H9 (cell line): ENCODE data around the gene ANK2. TPM values are rescaled to one million over a fixed set of nuclear protein-coding genes. Genes with fewer than 3 reads are reported as not detected.

Source experiments
- DNase-seq: peaks from one replicate; pipeline ENCODE4 v3.0.0-alpha.2; 2017
- H2AFZ ChIP-seq: one replicate; pipeline ENCODE4 v1.6.1; 2013; ENCODE audit warnings: mild to moderate bottlenecking, low read length, control low read depth, moderate library complexity
- H2AK5ac ChIP-seq: 2 replicates; pipeline ENCODE4 v1.6.1; 2013; ENCODE audit warnings: low read length, control low read depth, mixed read lengths; ENCODE audit not compliant: insufficient read length
- H2BK120ac ChIP-seq: one replicate; pipeline ENCODE4 v1.6.1; 2013; ENCODE audit warnings: low read depth, mild to moderate bottlenecking, low read length, control low read depth, inconsistent platforms; ENCODE audit not compliant: poor library complexity, severe bottlenecking
- H2BK12ac ChIP-seq: 2 replicates; pipeline ENCODE4 v1.6.1; 2013; ENCODE audit warnings: low read length, control low read depth, mixed read lengths, low read depth; ENCODE audit not compliant: insufficient read length
- H2BK15ac ChIP-seq: 2 replicates; pipeline ENCODE4 v1.6.1; 2013; ENCODE audit warnings: low read depth, low read length, control low read depth
- H2BK20ac ChIP-seq: one replicate; pipeline ENCODE4 v1.6.1; 2013; ENCODE audit warnings: low read depth, mild to moderate bottlenecking, low read length, control low read depth, inconsistent platforms; ENCODE audit not compliant: poor library complexity, severe bottlenecking
- H2BK5ac ChIP-seq: 2 replicates; pipeline ENCODE4 v1.6.1; 2013; ENCODE audit warnings: low read length, control low read depth, mixed read lengths; ENCODE audit not compliant: insufficient read length
- H3K14ac ChIP-seq: 2 replicates; pipeline ENCODE4 v1.6.1; 2013; ENCODE audit warnings: low read length, control low read depth; ENCODE audit not compliant: insufficient read depth
- H3K18ac ChIP-seq: 2 replicates; pipeline ENCODE4 v1.6.1; 2013; ENCODE audit warnings: low read depth, mild to moderate bottlenecking, mixed read lengths, low read length, control low read depth; ENCODE audit not compliant: insufficient read length
- H3K23ac ChIP-seq: 2 replicates; pipeline ENCODE4 v1.6.1; 2013; ENCODE audit warnings: low read length, control low read depth, mixed read lengths, low read depth; ENCODE audit not compliant: insufficient read length
- H3K23me2 ChIP-seq: 2 replicates; pipeline ENCODE4 v1.6.1; 2013; ENCODE audit warnings: low read depth, mild to moderate bottlenecking, mixed read lengths, low read length, control low read depth; ENCODE audit not compliant: insufficient read length, poor library complexity, severe bottlenecking
- H3K27ac ChIP-seq: 2 replicates; pipeline ENCODE4 v1.5.1; 2013; ENCODE audit warnings: low read length, control low read depth, mixed read lengths, low read depth; ENCODE audit not compliant: insufficient read length
- H3K27me3 ChIP-seq: 2 replicates; pipeline ENCODE4 v1.6.1; 2013; ENCODE audit warnings: low read length, control low read depth, inconsistent platforms; ENCODE audit not compliant: insufficient read depth
- H3K4ac ChIP-seq: 2 replicates; pipeline ENCODE4 v1.6.1; 2013; ENCODE audit warnings: low read depth, mild to moderate bottlenecking, control low read depth, inconsistent platforms, low read length, moderate library complexity
- H3K4me1 ChIP-seq: 2 replicates; pipeline ENCODE4 v1.6.1; 2013; ENCODE audit warnings: low read length, control low read depth, inconsistent platforms; ENCODE audit not compliant: insufficient read depth
- H3K4me2 ChIP-seq: 2 replicates; pipeline ENCODE4 v1.6.1; 2013; ENCODE audit warnings: low read length, control low read depth, mixed read lengths; ENCODE audit not compliant: insufficient read length, insufficient read depth
- H3K56ac ChIP-seq: 2 replicates; pipeline ENCODE4 v1.6.1; 2013; ENCODE audit warnings: low read depth, mild to moderate bottlenecking, mixed read lengths, low read length, control low read depth; ENCODE audit not compliant: insufficient read length
- H3K79me1 ChIP-seq: 2 replicates; pipeline ENCODE4 v1.6.1; 2013; ENCODE audit warnings: low read depth, mild to moderate bottlenecking, moderate library complexity, low read length, control low read depth, inconsistent platforms; ENCODE audit not compliant: insufficient read depth, poor library complexity, severe bottlenecking
- H3K79me2 ChIP-seq: 2 replicates; pipeline ENCODE4 v1.6.1; 2013; ENCODE audit warnings: low read length, control low read depth, inconsistent platforms; ENCODE audit not compliant: insufficient read depth
- H3K9ac ChIP-seq: 2 replicates; pipeline ENCODE4 v1.6.1; 2013; ENCODE audit warnings: low read length, control low read depth, mixed read lengths; ENCODE audit not compliant: insufficient read length; ENCODE audit errors: extremely low read depth
- H3K9me3 ChIP-seq: one replicate; pipeline ENCODE4 v1.6.1; 2013; ENCODE audit warnings: low read depth, low read length, inconsistent platforms; ENCODE audit not compliant: control insufficient read depth
- H3T11ph ChIP-seq: one replicate; pipeline ENCODE4 v1.6.1; 2013; ENCODE audit warnings: mild to moderate bottlenecking, low read length, control low read depth, inconsistent platforms
- H4K20me1 ChIP-seq: one replicate; pipeline ENCODE4 v1.6.1; 2013; ENCODE audit not compliant: control insufficient read depth, insufficient read length, insufficient read depth
- H4K5ac ChIP-seq: 2 replicates; pipeline ENCODE4 v1.6.1; 2013; ENCODE audit warnings: low read depth, mild to moderate bottlenecking, mixed read lengths, low read length, control low read depth; ENCODE audit not compliant: insufficient read length
- H4K8ac ChIP-seq: replicated peaks from 2 replicates; pipeline ENCODE4 v1.6.1; 2013; ENCODE audit warnings: low read length, control low read depth, mixed read lengths, low read depth; ENCODE audit not compliant: insufficient read length
- H4K91ac ChIP-seq: 2 replicates; pipeline ENCODE4 v1.6.1; 2013; ENCODE audit warnings: low read depth, mild to moderate bottlenecking, moderate library complexity, mixed read lengths, low read length, control low read depth; ENCODE audit not compliant: insufficient read length
- H3K27ac Mint-ChIP-seq, 3 experiments: 2 replicates in 2 of 3; 3 replicates in 1 of 3; pipeline ENCODE4 v1.8.0; 2020 to 2021; ENCODE audit warnings: mixed read lengths in 3 of 3, mild to moderate bottlenecking in 1 of 3, moderate library complexity in 1 of 3
- H3K27me3 Mint-ChIP-seq: 2 replicates; pipeline ENCODE4 v1.8.0; 2021; ENCODE audit warnings: low read depth, mild to moderate bottlenecking, moderate library complexity, mixed read lengths
- H3K36me3 Mint-ChIP-seq, 3 experiments: 2 replicates in 2 of 3; 3 replicates in 1 of 3; pipeline ENCODE4 v1.8.0; 2020 to 2021; ENCODE audit warnings: low read depth in 3 of 3, mixed read lengths in 3 of 3; ENCODE audit not compliant: insufficient read depth in 1 of 3
- H3K4me1 Mint-ChIP-seq, 2 experiments: 2 replicates each; pipeline ENCODE4 v1.8.0; 2020; ENCODE audit warnings: mixed read lengths in 2 of 2
- H3K4me3 Mint-ChIP-seq, 2 experiments: 2 replicates in 1 of 2; 3 replicates in 1 of 2; pipeline ENCODE4 v1.8.0; 2020 to 2021; ENCODE audit warnings: mild to moderate bottlenecking in 2 of 2, mixed read lengths in 2 of 2, moderate library complexity in 1 of 2
- H3K9me3 Mint-ChIP-seq, 2 experiments: 2 replicates in 1 of 2; 3 replicates in 1 of 2; pipeline ENCODE4 v1.8.0; 2020; ENCODE audit warnings: mild to moderate bottlenecking in 2 of 2, mixed read lengths in 2 of 2, moderate library complexity in 1 of 2
- CTCF ChIP-seq: fragments of 200-600 bp; sonication (generic); conservative IDR thresholded peaks from 3 replicates; pipeline ENCODE4 v1.8.0; 2021; ENCODE audit warnings: antibody characterized with exemption, mild to moderate bottlenecking
- WGBS: extraction: QIAGEN DNeasy Blood & Tissue Kit; methylation state at CpG from one replicate; pipeline ENCODE4 v1.1.7; 2013; ENCODE audit warnings: missing lambda C conversion rate, low lambda C conversion rate, mixed read lengths; ENCODE audit not compliant: insufficient read length; ENCODE audit errors: extremely low coverage; 5-methylcytosine and 5-hydroxymethylcytosine counted together
- total RNA-seq: library from RNA; stranded (reverse); gene quantifications from 2 replicates; pipeline ENCODE4 v1.2.1, GENCODE V29; 2021

ANK2 gene
- total RNA-seq, 1 experiment from 2014 or later: 36.8 TPM

DNA sequence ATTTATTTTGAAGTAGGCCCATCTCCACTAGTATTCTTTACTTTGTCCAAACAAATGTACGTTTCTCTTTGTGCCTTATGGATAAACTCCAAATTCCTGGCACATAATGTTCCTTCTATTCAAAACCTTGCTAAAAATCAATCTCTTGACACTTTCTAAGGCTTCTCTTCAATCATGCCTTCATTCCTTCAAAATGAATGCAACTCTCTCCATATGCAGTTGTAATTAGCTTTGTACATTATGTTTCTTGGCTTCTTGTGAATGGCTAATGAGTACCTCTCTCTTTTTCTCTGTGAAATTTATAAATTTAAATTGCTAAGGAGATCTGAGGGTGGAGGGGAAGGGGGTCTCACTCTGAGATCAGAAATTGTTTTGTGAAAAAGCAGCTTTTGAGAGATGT lies 24.0 kb upstream of the ANK2 start:
- H3K4me2 ChIP-seq: no peak overlapping the region
- H2BK5ac ChIP-seq: no peak overlapping the region
- no peak overlapping the region for H4K8ac ChIP-seq
- H3K56ac ChIP-seq: no peak overlapping the region
- no peak overlapping the region for H3K27ac ChIP-seq
- H3K27me3 Mint-ChIP-seq: no peaks in the 10 kb centered on the region
- H3K4me3 Mint-ChIP-seq: no peak overlapping the region
- no peak overlapping the region for H2BK15ac ChIP-seq
- H3K4me1 Mint-ChIP-seq: peaks cover 6 to 17% of the 10 kb centered on the region in 2 experiments
- H3K23me2 ChIP-seq: no peaks in the 10 kb centered on the region
- H3K9ac ChIP-seq: no peak overlapping the region
- no peak overlapping the region for H2BK120ac ChIP-seq
- H3K9me3 Mint-ChIP-seq: no peaks in the 10 kb centered on the region
- H3K4me1 ChIP-seq: peaks cover 2% of the 10 kb centered on the region
- H3T11ph ChIP-seq: no peak overlapping the region
- no peak overlapping the region for H2BK12ac ChIP-seq
- no peak overlapping the region for H4K5ac ChIP-seq
- no peak overlapping the region for H3K14ac ChIP-seq
- no peak overlapping the region for H3K18ac ChIP-seq
- H2AFZ ChIP-seq: no peak overlapping the region
- TF ChIP-seq CTCF: no peak
- no peak overlapping the region for H3K23ac ChIP-seq
- H3K79me1 ChIP-seq: no peaks in the 10 kb centered on the region
- no peak overlapping the region for H3K4ac ChIP-seq
- H4K91ac ChIP-seq: no peak overlapping the region
- no peaks in the 10 kb centered on the region for H3K36me3 Mint-ChIP-seq
- no peaks in the 10 kb centered on the region for H3K27me3 ChIP-seq
- no peak overlapping the region for H3K27ac Mint-ChIP-seq
- H2BK20ac ChIP-seq: no peak overlapping the region
- no peak overlapping the region for H2AK5ac ChIP-seq
- DNase-seq: no peak
- H3K9me3 ChIP-seq: no peaks in the 10 kb centered on the region
- H4K20me1 ChIP-seq: no peaks in the 10 kb centered on the region
- no CpG with 5 or more reads among the region's 1 CpG for WGBS
- H3K79me2 ChIP-seq: no peaks in the 10 kb centered on the region
